Anterior cingulate cortex (tissue), 58 donors: ENCODE results near the gene NTRK2.
A peak's percentile ranks its signal among the peaks of the same experiment; 100 is the strongest.

Experiments
- DNase-seq, 58 donors: peaks; one replicate each; lab custom pipeline; 2025; lab: John Stamatoyannopoulos, UW

The NTRK2 gene

DNA sequence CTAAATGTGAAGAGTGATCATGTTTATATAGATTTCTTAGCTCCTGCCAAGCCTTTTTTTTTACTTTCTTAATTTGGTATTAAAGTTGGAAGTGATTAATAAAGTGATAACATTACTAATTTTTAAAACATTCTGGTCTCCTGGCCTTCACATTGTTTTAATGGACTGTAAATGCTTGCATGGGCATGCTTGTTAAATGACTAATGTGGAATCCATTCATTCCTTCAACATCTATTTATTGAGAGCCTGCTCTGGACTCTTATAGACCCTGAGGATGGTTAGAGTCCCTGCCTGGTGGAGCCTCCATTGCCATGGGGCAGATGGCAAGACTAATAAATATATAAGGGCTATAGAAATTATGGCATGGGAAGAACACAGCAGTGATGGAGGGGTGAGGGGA lies 103.5 kb downstream of the NTRK2 start:
- no peak for DNase-seq

DNA sequence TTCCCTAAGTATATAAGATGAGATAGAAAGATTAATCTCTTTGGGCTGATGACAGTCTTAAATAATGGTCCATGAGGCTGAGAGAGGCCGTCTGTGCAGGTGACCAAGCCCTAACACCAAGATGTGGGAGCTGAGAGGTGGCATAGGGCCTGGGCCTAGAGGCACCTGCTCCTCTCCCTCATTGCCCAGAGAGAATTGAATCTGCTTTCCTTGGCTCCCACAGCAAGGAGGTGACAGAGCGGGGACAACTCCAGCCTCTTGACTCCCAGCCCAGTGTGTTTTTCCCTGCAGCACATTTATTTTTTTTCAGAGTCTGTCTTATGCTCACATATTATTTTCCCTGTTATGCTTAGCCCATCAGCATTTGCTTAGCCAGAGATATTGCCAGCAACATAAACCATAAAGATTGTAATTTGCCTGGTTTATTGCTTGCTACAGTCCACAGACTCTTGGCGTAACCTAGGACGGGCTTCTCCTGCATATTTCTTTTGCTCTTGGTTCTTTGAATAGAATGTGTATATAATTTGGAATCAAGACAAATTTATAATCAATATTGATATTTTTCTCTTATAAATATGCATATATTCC lies 105.6 kb downstream of the NTRK2 start:
- no peak for DNase-seq

DNA sequence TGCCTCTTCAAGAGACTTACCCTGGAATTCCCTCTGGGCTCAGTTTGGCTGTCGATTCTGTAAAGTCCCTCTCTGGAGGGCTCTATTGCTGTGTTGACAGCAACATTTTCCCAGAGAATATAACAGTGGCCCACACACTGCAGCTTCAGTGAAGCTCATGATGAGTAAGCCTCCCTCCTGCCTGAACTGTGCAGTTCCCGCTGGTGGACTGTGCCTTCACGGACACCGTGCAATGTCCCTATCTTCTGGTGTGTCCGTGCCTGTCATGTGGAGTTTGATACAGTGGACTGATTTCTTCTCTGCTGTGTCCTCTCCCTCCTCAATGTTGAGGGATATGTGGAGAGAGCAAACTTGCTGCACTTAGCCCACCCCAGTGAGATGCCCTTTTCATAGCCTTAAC lies 109.0 kb downstream of the NTRK2 start:
- DNase-seq, result peak in 13 of 58 donors; percentile 5 to 71 (median 28)

DNA sequence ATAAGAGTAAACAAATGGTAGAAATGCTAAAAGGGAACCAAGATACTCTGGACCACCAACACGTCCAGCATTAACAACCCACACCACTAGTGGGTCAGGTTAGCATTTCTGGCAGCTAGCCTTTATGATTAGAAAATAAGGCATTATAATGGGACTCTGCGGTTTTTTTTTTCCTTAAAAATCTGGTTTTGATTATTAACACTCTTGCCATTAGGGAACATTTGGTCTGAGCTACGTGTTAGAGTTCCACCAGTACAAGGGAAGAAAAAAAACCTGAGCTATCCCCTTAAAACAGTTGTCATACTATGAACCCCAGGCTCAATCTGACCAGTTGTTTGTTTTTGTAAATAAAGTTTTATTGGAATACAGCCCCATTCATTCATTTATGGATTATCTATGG lies 110.4 kb downstream of the NTRK2 start:
- DNase-seq, result no peak

DNA sequence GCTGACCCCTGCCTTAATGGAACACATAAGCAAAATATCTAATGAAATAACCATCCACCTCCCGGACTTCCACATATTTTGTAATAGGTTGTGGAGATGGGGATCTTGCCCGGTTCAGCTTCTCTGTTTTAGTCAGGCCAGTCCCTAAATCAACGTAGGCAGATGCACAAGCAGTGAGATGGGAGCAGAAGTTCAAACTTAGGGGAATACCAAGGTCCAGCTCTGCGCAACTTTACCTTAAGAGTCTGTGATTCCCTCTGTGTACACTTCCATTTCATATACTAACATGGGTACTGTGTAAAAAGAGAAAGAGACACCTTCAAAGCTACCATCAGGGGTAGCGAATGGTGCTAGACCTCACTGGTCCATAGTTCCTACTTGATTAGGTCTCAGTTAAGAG lies 110.9 kb downstream of the NTRK2 start:
- DNase-seq, result no peak

GRCh38 chr9:84781458-84781857 lies 111.9 kb downstream of the NTRK2 start:
- no peak for DNase-seq

GRCh38 chr9:84781931-84782866 lies 112.7 kb downstream of the NTRK2 start:
- no peak for DNase-seq

GRCh38 chr9:84785792-84786547 lies 116.4 kb downstream of the NTRK2 start:
- DNase-seq, result peak in 11 of 58 donors; percentile 9 to 55 (median 26)

- DNase-seq, result no peak
These were observed 119.4 kb downstream of the NTRK2 start for GRCh38 chr9:84788803-84789462.

- no peak for DNase-seq
These were observed 119.9 kb downstream of the NTRK2 start for GRCh38 chr9:84789463-84789830.

GRCh38 chr9:84791643-84792042 lies 122.1 kb downstream of the NTRK2 start:
- no peak for DNase-seq

DNA sequence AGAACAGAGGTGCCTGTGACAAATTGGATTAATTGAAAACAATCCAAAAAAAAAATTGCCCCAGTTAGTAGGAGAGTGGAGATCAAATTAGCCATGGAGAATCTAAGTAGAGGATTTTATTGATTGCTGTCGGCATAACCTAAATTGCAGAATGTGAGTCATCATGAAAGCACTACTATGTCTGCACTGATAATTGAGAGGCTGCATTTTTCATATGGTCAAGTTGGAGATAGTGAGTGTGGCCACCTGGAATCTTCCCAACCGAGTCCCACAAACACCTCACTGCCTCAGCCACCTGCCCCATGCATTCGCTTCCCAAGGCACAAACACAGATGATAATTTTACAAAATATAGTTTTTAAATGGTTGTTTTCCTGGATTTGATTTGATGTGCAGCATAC lies 123.7 kb downstream of the NTRK2 start:
- DNase-seq, result no peak

GRCh38 chr9:84794981-84795637 lies 125.6 kb downstream of the NTRK2 start:
- peak in 3 of 58 donors; percentile 10 to 23 (median 17) for DNase-seq

GRCh38 chr9:84796404-84796803 lies 126.9 kb downstream of the NTRK2 start:
- DNase-seq, result no peak

- no peak for DNase-seq
These were observed 129.7 kb downstream of the NTRK2 start for GRCh38 chr9:84799251-84799650.

GRCh38 chr9:84804951-84805694 lies 135.6 kb downstream of the NTRK2 start:
- no peak for DNase-seq

GRCh38 chr9:84807431-84807830 lies 137.9 kb downstream of the NTRK2 start:
- no peak for DNase-seq

GRCh38 chr9:84807870-84808390 lies 138.4 kb downstream of the NTRK2 start:
- DNase-seq, result no peak

DNA sequence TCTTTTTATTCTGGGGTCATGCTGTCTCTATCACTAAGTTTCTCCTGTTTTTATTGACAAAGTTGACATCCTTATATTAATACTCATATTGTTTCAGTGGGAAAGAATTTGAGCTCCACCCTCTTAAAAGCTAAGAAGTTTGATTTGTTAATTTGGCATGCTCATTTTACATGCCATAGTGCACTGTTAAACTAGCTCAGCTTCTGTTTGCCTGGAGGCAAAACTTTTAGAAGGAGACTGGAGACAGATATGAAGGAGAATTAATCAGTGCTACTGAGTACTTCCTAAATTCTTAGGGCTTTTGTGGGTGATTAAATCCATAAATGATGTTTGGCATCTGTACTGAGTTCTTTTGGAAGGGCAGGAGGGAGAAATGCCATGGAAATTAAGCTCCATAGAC lies 138.9 kb downstream of the NTRK2 start:
- no peak for DNase-seq
